ENCODE results near the gene PTH2R. TPM values are rescaled to one million over a fixed set of nuclear protein-coding genes. Genes with fewer than 3 reads are reported as not detected.
"Not testable (repeated sequence)": the region's sequence is repeated elsewhere in the genome, so short reads cannot be mapped to it uniquely, and the experiment has no call there.

The PTH2R gene
- total and polyA plus RNA-seq, 12 donors: 0.01 TPM; not detected in 11

DNA sequence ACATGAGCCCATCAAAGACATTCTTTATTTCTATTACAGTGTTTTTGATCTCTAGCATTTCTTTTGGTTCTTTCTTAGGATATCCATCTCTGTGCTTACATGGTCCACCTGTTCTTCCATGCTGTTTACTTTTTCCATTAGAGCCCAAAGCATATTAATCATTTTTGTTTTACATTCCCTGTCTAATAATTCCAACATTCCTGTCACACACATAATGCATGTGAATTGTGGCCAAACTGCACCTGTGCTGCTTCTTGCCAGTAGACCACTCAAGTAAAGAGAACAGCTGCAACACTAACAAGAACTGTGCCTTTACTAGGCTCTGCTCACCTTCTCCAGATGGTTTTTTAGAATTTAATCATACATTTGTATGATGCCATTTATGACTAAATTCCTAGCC, 103.0 kb downstream of the PTH2R start:
- DNase-seq: no peak
- no peak for ATAC-seq
- Histone ChIP-seq H3K4me3 (no peak overlapping the region), H3K36me3 (no peaks in the 10 kb centered on the region), H3K27ac (no peak overlapping the region), H3K4me1 (no peaks in the 10 kb centered on the region), H3K27me3 (no peaks in the 10 kb centered on the region), H3K9me3 (peaks cover 0 to 49% (median 0%) of the 10 kb centered on the region in 11 donors)
- TF ChIP-seq, protein P1, sequence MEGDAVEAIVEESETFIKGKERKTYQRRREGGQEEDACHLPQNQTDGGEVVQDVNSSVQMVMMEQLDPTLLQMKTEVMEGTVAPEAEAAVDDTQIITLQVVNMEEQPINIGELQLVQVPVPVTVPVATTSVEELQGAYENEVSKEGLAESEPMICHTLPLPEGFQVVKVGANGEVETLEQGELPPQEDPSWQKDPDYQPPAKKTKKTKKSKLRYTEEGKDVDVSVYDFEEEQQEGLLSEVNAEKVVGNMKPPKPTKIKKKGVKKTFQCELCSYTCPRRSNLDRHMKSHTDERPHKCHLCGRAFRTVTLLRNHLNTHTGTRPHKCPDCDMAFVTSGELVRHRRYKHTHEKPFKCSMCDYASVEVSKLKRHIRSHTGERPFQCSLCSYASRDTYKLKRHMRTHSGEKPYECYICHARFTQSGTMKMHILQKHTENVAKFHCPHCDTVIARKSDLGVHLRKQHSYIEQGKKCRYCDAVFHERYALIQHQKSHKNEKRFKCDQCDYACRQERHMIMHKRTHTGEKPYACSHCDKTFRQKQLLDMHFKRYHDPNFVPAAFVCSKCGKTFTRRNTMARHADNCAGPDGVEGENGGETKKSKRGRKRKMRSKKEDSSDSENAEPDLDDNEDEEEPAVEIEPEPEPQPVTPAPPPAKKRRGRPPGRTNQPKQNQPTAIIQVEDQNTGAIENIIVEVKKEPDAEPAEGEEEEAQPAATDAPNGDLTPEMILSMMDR (IDR thresholded peaks at IDR 0.05): no peak
- intact Hi-C loops (cut with DNase I): no loop called here

DNA sequence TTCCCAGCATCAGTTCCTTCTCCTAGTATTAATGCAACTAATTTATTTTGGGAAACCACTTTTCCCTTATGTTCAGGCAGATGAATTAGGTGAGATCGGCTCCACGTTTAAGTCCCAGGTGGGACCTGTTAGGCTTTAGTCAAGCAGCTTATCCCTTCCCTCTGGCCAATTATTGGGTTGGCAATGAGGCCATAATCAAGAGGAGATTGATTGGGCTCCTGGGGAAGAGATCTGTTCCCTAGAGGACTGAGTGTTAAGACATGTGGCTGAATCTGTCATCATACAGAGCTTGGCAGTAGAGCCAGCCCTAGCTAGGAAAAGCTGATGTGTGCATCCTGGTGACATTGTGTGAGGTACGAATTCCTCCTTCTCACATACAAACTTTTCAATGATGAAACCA, 104.4 kb downstream of the PTH2R start:
- DNase-seq: no peak
- H3K9me3 ChIP-seq: peaks cover 0 to 49% (median 9%) of the 10 kb centered on the region in 11 donors
- intact Hi-C loops (cut with DNase I): no loop called here
- no peaks in the 10 kb centered on the region for H3K4me1 ChIP-seq
- H3K36me3 ChIP-seq: no peaks in the 10 kb centered on the region
- H3K27me3 ChIP-seq: no peaks in the 10 kb centered on the region
- H3K4me3 ChIP-seq: no peak overlapping the region
- H3K27ac ChIP-seq: no peak overlapping the region
- WGBS, 2 donors: 67 to 70% methylated on average over 3 of the region's 3 CpGs
- TF ChIP-seq, protein P1 (IDR thresholded peaks at IDR 0.05): no peak
- no peak for ATAC-seq

GRCh38 chr2:208511573-208511972, 105.0 kb downstream of the PTH2R start:
- Histone ChIP-seq H3K4me3 (no peak overlapping the region), H3K27me3 (no peaks in the 10 kb centered on the region), H3K4me1 (no peaks in the 10 kb centered on the region), H3K9me3 (peaks cover 0 to 52% (median 10%) of the 10 kb centered on the region in 11 donors), H3K27ac (no peak overlapping the region), H3K36me3 (no peaks in the 10 kb centered on the region)
- whole genome bisulfite sequencing, 2 donors: 77 to 80% methylated on average over 1 of the region's 1 CpG
- ATAC-seq: no peak
- DNase-seq: no peak
- intact Hi-C loops (cut with DNase I): no loop called here
- TF ChIP-seq, protein P1 (IDR thresholded peaks at IDR 0.05): no peak

GRCh38 chr2:208515099-208515498, 108.5 kb downstream of the PTH2R start:
- intact Hi-C loops (cut with DNase I): no loop called here
- ATAC-seq (no peak), DNase-seq (no peak)
- H3K36me3 ChIP-seq: no peaks in the 10 kb centered on the region
- H3K4me3 ChIP-seq: no peak overlapping the region
- no peaks in the 10 kb centered on the region for H3K27me3 ChIP-seq
- TF ChIP-seq, protein P1 (IDR thresholded peaks at IDR 0.05): no peak
- H3K27ac ChIP-seq: no peak overlapping the region
- no peaks in the 10 kb centered on the region for H3K4me1 ChIP-seq
- 71 to 85% methylated on average over 1 of the region's 1 CpG for WGBS, 2 donors
- peaks cover 0 to 27% (median 4%) of the 10 kb centered on the region in 11 donors for H3K9me3 ChIP-seq

DNA sequence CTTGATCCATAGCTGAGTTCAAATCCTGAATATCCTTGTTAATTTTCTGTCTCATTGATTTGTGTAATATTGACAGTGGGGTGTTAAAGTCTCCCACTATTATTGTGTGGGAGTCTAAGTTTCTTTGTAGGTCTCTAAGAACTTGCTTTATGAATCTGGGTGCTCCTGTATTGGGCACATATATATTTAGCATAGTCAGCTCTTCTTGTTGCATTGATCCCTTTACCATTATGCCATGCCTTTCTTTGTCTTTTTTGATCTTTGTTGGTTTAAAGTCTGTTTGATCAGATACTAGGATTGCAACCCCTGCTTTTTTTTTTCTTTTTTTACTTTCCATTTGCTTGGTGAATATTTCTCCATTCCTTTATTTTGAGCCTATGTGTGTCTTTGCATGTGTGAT, 116.5 kb downstream of the PTH2R start:
- DNase-seq; H3K4me3 ChIP-seq; ATAC-seq; H3K27me3 ChIP-seq; H3K27ac ChIP-seq; H3K4me1 ChIP-seq; intact Hi-C loops (cut with DNase I); H3K36me3 ChIP-seq: not testable (repeated sequence)
- H3K9me3 ChIP-seq: peaks cover 0 to 41% (median 3%) of the 10 kb centered on the region in 11 donors

DNA sequence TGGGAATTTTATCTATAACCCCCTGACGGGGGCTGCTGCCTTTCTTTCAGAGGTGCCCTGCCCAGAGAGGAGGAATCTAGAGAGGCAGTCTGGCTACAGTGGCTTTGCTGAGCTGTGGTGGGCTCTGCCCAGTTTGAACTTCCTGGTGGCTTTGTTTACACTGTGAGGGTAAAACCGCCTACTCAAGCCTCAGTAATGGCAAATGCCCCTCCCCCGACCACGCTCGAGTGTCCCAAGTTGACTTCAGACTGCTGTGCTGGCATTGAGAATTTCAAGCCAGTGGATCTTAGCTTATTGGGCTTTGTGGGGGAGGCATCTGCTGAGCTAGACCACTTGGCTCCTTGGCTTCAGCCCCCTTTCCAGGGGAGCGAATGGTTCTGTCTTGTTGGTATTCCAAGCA, 118.6 kb downstream of the PTH2R start:
- DNase-seq; H3K4me1 ChIP-seq; H3K4me3 ChIP-seq; intact Hi-C loops (cut with DNase I); ATAC-seq; H3K27me3 ChIP-seq; H3K27ac ChIP-seq; H3K36me3 ChIP-seq: not testable (repeated sequence)
- H3K9me3 ChIP-seq: peaks cover 0 to 37% (median 3%) of the 10 kb centered on the region in 11 donors
- 71 to 79% methylated on average over 6 of the region's 6 CpGs for WGBS, 2 donors

Data from heart right ventricle (tissue), 16 donors.